ENCODE data around the gene GABARAP. TPM values are rescaled to one million over a fixed set of nuclear protein-coding genes. Genes with fewer than 3 reads are reported as not detected.

Gene GABARAP
- total and polyA plus RNA-seq, 10 of the 15 experiments (the other 5 are each of a cell fraction or from before 2014, with no cell fraction given) = 134 to 613 (median 285) TPM

- Histone ChIP-seq H2AFZ (ENCODE audit: control insufficient read depth, low read depth, low read length) (no peak overlapping the region), H3K27me3 (replicated peaks in 1 of 2; ENCODE audit: control insufficient read depth in 2 of 2, insufficient read depth in 2 of 2, low read length in 1 of 2) (no peaks in the 10 kb centered on the region), H3K36me3 (ENCODE audit: control insufficient read depth in 2 of 2, insufficient read depth in 2 of 2, low read length in 1 of 2) (peaks cover 10 to 20% of the 10 kb centered on the region in 2 experiments), H3K4me1 (ENCODE audit: control insufficient read depth, insufficient read depth, low read length) (peaks cover 21% of the 10 kb centered on the region), H4K20me1 (ENCODE audit: control insufficient read depth, insufficient read depth) (no peaks in the 10 kb centered on the region), H3K4me2 (ENCODE audit: control insufficient read depth, insufficient read depth) (peak overlapping the region; percentile 94), H3K4me3 (peak overlapping the region; percentile 83), H3K9ac (ENCODE audit: control insufficient read depth, insufficient read depth, low read length) (peak overlapping the region; percentile 93), H3K9me3 (replicated peaks; ENCODE audit: control insufficient read depth, insufficient read depth, low read length) (no peaks in the 10 kb centered on the region), H3K79me2 (ENCODE audit: control insufficient read depth, insufficient read depth, low read length) (peaks cover 47% of the 10 kb centered on the region), H3K27ac (ENCODE audit: control insufficient read depth, insufficient read depth) (peak overlapping the region; percentile 67)
- 11% methylated on average over 4 of the region's 4 CpGs for WGBS (ENCODE audit: insufficient coverage, insufficient replicate concordance, low lambda C conversion rate, missing lambda C conversion rate)
- BruUV-seq (replicated peaks) = no TSS peak
- POLR2A ChIA-PET = interaction anchor here (1.3 to 7.3 kb wide), 3 partner anchors 10 to 20 kb away, joined by 3 to 99 read pairs (median 43); partner anchors contain the start of genes ACADVL, CTDNEP1, DLG4 and ELP5
- in situ Hi-C loops (cut with MboI) = no loop called here
- ATAC-seq = no peak
- no peak for DNase-seq (ENCODE audit: low read depth, low spot score)
- RAD21 ChIA-PET (ENCODE audit: unreplicated experiment) = interaction anchor here (2.0 to 6.3 kb wide), 2 partner anchors 9 to 20 kb away, joined by 9 to 51 read pairs; partner anchors contain the start of genes ACADVL and DLG4
- no peak for FAIRE-seq
- intact Hi-C loops (cut with micrococcal nuclease; ENCODE audit: unreplicated experiment) = loop anchor here (5.0 kb wide), 1 partner anchor 67 kb away; the partner anchor contains the start of gene EIF5A
- CTCF ChIA-PET = interaction anchor here (1.3 to 6.0 kb wide), 2 partner anchors 20 to 26 kb away, joined by 3 to 70 read pairs; partner anchors contain the start of genes ACADVL and DLG4
- SMC1A ChIA-PET (ENCODE audit: uncharacterized antibody, unreplicated experiment) = interaction anchor here (3.6 to 4.3 kb wide), 2 partner anchors 10 to 20 kb away, joined by 26 to 34 read pairs; partner anchors contain the start of genes ACADVL, CTDNEP1, DLG4 and ELP5
- TF ChIP-seq MEF2A (IDR thresholded peaks at IDR 0.05; ENCODE audit: insufficient read depth, low read depth, low read length) (no peak), FOS (IDR thresholded peaks at IDR 0.05; ENCODE audit: borderline replicate concordance, extremely low read depth, insufficient read length) (no peak), NFYB (IDR thresholded peaks at IDR 0.05; ENCODE audit: insufficient read depth, low read depth, low read length) (no peak), IKZF2 (IDR thresholded peaks at IDR 0.05) (peak in 1 of 2 experiments; percentile 19; a peak in 1 of 4 replicates), SPI1 (IDR thresholded peaks at IDR 0.05; ENCODE audit: borderline replicate concordance, insufficient read depth, low read depth, low read length) (peak; percentile 73), HSF1 (IDR thresholded peaks at IDR 0.05; ENCODE audit: low read depth, low read length) (no peak), MTA2 (IDR thresholded peaks at IDR 0.05; ENCODE audit: low read depth) (no peak), NFIC (IDR thresholded peaks at IDR 0.05; ENCODE audit: low read depth, low read length) (0 out of 2 replicates have a peak, but pooled peaks have one; percentile 17), MLLT1 (IDR thresholded peaks at IDR 0.05) (no peak), RUNX3 (IDR thresholded peaks at IDR 0.05; ENCODE audit: low read length) (0 out of 2 replicates have a peak, but pooled peaks have one; percentile 3), CUX1 (IDR thresholded peaks at IDR 0.05; ENCODE audit: insufficient replicate concordance, low read depth, low read length) (no peak), MYB (IDR thresholded peaks at IDR 0.05; ENCODE audit: borderline replicate concordance, low read depth, low read length) (no peak), SMC3 (IDR thresholded peaks at IDR 0.05; ENCODE audit: borderline replicate concordance, low read length) (no peak)
- TF ChIP-seq, protein P1, sequence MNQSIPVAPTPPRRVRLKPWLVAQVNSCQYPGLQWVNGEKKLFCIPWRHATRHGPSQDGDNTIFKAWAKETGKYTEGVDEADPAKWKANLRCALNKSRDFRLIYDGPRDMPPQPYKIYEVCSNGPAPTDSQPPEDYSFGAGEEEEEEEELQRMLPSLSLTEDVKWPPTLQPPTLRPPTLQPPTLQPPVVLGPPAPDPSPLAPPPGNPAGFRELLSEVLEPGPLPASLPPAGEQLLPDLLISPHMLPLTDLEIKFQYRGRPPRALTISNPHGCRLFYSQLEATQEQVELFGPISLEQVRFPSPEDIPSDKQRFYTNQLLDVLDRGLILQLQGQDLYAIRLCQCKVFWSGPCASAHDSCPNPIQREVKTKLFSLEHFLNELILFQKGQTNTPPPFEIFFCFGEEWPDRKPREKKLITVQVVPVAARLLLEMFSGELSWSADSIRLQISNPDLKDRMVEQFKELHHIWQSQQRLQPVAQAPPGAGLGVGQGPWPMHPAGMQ (IDR thresholded peaks at IDR 0.05; ENCODE audit: borderline replicate concordance) = no peak
These were observed 1.9 kb downstream of the GABARAP start for GRCh38 chr17:7240375-7240774.

All from GM12878 (cell line).